SK-N-MC (cell line): ENCODE results near the gene MAST3.

ENCODE experiments used
- EZH2 ChIP-seq: fragments of 200-600 bp; sonication (generic); IDR thresholded peaks from one replicate; pipeline ENCODE4 v1.6.1; 2017; ENCODE audit warnings: antibody characterized with exemption
- POLR2AphosphoS5 ChIP-seq: IDR thresholded peaks from 2 replicates; pipeline ENCODE4 v1.6.1; 2012; ENCODE audit warnings: mild to moderate bottlenecking, low read depth, low read length, borderline replicate concordance

DNA sequence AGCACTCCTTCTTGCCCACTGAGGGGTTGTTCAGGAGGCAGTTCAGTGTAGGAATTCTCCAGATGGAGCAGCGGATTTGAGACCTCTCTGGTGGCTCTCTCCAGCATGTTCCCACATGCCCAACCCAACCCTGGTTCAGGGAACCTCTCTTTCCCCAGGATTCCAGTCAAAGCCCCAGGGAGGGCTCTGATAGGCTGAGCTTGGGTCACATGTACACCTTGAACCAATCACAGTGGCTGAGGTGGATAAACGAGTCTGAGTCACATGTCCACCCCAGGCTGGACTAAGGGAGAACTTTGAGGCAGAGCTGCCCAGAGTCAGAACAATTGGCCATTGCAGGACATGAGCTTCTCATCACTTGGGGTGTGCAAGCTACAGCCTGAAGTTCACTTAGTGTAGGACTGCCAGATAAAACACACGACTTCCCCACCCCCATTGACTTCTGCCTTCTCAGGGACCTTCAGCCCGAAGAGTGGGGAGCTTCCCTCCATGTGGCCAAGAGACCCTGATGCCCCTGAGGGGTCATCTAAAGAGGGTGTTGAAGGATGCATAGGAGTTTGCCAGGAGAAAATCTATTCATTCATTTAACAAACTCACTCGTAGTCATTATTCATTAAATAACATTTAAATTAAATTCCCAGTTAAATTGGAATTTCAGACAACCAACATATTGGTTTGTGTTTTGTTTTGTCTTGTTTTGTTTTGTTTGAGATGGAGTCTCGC lies 4.0 kb upstream of the MAST3 start:
- no peak for TF ChIP-seq EZH2
- no peak for TF ChIP-seq POLR2AphosphoS5
